ENCODE data around the gene ARMH1. TPM values are rescaled to one million over a fixed set of nuclear protein-coding genes. Genes with fewer than 3 reads are reported as not detected.
"Not testable (repeated sequence)": the region's sequence is repeated elsewhere in the genome, so short reads cannot be mapped to it uniquely, and the experiment has no call there.

ARMH1 gene
- total RNA-seq, 2 donors from 2014 or later, result 1.1 to 2.3 TPM

DNA sequence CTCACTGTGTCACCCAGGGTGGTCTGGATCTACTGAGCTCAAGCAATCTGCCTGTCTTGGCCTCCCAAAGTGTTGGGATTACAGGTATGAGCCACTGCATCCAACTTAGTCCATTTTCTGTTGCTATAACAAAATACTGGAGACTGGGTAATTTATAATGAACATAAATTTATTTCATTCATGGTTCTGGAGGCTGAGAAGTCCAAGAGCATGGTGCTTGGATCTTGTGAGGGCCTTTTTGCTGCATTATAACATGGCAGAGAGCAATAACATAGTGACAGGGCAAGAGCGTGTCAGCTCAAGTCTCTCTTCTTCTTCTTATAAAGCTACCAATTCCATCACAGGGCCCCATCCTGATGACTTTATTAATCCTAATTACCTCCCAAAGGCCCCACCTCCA, 61.5 kb downstream of the ARMH1 start:
- ATAC-seq, result no peak
- intact Hi-C loops (cut with DNase I, micrococcal nuclease), result no loop called here
- DNase-seq, result no peak

DNA sequence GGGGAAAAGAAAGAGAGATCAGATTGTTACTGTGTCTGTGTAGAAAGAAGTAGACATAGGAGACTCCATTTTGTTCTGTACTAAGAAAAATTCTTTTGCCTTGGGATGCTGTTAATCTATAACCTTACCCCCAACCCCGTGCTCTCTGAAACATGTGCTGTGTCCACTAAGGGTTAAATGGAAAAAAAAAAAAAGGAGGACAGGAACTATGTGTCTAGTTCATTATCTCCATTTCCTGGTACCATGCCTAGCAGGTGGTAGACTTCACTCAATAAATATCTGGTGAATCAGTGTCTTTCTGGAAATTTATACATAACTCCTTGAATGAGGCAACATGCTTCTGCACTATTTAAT, 64.4 kb downstream of the ARMH1 start:
- ATAC-seq; DNase-seq; intact Hi-C loops (cut with DNase I, micrococcal nuclease): not testable (repeated sequence)

DNA sequence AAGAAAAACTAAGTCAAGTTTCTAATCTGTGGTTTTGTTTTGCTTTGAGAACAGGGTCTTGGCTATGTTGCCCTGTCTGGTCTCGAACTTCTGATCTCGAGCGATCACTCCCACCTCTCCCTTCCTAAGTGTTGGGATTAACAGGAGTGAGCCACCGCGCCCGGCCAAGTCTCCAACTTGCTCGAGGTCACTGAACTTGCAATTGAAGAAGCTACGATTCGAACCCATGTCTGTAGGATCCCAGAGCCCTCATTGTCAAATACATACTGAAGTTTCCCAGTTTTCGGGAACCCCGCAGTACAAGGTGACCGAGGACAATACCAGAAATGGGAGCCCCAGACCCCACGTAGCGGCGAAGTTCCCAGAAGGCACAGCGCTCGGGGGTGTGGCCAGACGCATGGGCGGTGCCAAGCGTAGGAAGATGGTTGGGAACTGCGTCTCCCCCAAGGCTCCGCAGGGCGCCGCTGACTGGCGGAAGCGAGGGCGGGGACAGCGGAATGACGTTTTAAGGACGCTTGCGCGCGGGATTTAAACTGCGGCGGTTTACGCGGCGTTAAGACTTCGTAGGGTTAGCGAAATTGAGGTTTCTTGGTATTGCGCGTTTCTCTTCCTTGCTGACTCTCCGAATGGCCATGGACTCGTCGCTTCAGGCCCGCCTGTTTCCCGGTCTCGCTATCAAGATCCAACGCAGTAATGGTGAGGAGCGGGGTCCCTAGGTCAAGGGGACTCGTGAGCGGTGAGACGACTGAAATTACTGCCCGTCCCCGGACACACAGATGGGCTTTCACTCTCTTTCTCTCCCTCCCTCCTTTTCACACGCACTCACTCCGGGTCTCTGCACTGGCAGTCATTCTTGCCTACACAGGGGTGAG, 65.0 kb downstream of the ARMH1 start, which contains the start of gene KIF2C:
Gene KIF2C, plus strand, starts transcription at position 531 of the 872 bp plus-strand sequence. Its CDS starts 96 bp downstream, at position 627.
- ATAC-seq (peak; percentile 100), DNase-seq (peak; percentile 97 to 99)
- intact Hi-C loops (cut with DNase I, micrococcal nuclease), result no loop called here

DNA sequence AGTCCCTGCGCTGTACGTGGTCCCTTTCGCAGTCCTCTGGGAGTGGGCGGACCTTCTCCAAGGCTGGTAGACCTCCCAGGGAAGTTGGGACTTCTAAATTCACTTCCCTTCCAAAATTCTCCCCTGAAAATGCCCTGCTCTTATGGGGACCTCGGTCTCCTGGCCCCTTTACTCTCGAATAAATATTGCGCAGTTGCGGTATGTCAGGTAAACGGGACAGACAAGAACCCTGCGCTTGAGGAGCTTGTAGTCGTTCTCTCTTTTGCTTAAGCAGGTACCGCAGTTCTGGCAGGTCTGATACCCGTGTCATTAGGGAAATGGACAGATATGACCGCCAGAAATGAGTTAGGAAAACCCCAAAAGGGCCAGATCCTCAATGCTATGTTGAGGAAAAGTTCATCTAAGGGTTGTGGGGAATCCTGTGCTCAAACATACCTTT, 65.7 kb downstream of the ARMH1 start:
- intact Hi-C loops (cut with DNase I, micrococcal nuclease), result no loop called here

DNA sequence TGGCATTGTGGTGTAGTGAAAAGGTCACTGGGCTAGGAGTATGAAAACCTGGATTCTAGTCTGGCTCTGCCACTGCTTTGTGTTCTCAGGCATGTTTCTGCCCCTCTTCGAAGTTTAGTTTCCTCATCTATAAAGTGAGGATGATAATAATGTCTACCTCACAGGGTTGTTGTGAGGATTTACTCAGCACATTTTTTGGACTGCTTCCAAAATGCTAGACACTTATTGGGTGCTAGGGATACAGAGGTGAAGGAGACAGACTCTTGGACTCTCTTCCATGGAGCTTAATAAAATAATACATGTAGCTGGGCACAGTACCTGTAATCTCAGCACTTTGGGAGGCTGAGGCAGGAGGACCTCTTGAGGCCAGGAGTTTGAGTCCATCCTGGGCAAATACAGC, 68.7 kb downstream of the ARMH1 start:
- intact Hi-C loops (cut with DNase I, micrococcal nuclease), result no loop called here
- ATAC-seq, result no peak
- DNase-seq, result no peak

More for the DNA sequence above, 65.7 kb downstream of the ARMH1 start:
- DNase-seq, result no peak
- peak; percentile 1 for ATAC-seq

DNA sequence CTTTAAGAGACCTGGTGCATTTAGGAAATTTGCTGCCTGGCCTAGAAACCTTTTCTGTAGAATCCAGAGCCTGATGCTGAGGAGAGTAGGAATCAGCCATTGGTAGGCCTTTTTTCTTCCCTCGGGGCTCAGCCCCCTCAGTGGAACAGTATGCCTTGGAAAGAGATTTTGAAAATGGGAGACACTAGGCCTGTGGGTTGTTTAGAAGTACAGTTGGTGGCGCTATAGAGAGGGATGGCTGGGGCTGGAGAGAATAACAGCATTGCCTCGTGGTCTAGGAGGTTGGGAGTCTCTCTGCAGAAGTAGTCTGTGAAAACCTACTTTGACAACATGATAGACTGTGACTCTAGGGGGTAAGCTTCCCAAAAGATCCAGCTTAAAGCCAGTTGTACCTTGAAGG, 73.4 kb downstream of the ARMH1 start:
- intact Hi-C loops (cut with DNase I, micrococcal nuclease), result no loop called here
- no peak for ATAC-seq
- DNase-seq, result no peak

DNA sequence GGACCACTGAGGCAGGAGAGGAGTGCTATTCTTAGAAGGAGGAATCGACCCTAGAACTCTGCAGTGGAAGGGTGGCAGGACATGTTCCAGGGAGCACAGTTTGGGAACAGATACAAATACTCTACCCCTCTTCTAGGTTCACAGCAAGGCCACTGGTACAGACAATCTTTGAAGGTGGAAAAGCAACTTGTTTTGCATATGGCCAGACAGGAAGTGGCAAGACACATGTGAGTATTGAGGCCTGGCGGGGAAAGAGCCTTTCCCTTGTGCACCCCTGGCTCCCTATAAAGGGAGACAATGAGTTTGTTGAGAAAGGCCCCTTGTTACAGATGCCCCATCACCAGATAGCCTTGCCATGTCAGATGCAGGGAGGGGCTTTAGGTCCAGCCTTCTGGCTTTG, 82.9 kb downstream of the ARMH1 start:
- ATAC-seq (no peak), DNase-seq (no peak)
- intact Hi-C loops (cut with DNase I, micrococcal nuclease), result no loop called here

DNA sequence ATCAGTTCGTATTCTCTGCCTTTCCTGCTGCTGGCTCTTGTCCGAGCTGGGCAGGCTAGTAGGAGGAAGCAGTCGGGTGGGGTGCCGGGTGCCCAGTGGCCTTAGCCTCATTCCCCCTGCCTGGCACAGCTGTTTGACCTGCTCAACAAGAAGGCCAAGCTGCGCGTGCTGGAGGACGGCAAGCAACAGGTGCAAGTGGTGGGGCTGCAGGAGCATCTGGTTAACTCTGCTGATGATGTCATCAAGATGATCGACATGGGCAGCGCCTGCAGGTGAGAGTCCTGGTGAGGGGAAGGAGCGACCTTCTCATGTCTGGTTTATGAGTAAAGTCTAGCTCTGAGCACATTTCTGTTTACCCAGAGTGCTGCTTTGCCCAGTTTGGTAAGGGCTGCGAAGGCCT, 84.6 kb downstream of the ARMH1 start:
- DNase-seq (no peak), ATAC-seq (no peak)
- intact Hi-C loops (cut with DNase I, micrococcal nuclease), result no loop called here

DNA sequence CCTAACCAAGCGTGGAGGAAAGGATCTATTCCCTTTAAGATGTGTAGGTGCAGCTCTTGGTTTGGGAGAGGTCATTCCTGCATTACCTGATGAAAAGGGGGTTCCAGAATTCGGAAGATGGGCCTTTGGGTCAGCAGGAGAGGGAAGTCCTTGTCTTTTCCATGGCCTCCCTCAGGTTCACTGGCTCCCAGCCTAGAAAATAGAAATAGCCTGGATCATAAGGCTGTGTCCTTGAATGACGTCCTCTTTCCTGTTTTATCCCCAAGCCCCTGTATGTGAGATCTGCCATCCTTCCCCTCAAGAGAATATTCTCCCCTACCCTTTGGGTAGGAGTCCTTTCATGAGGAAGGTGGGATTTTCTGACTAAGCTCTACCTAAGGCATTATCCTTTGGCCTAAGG, 86.4 kb downstream of the ARMH1 start:
- ATAC-seq, result no peak
- DNase-seq, result no peak
- intact Hi-C loops (cut with DNase I, micrococcal nuclease), result no loop called here

DNA sequence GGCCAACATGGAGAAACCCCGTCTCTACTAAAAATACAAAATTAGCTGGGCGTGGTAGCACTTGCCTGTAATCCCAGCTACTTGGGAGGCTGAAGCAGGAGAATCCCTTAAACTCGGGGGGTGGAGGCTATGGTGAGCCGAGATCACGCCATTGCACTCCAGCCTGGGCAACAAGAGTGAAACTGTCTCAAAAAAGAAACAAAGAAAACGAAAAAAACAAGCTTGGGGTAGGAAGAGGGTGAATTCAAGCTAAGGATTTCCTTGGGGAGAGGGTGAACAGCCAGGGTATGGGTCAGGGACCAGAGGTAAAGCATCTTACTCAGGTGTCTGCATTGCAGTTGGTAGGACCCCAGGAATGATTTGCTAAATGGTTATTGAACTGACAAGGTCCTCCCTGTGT, 91.9 kb downstream of the ARMH1 start:
- intact Hi-C loops (cut with DNase I, micrococcal nuclease); DNase-seq; ATAC-seq: not testable (repeated sequence)

Other genes with a start within 250 kb of the ARMH1 start
- 10 to 100 TPM; 31.3 to 35.7 TPM for gene TMEM53, start 233 bp upstream of the ARMH1 start, total RNA-seq
- gene RNU5D-1, start 56.5 kb downstream of the ARMH1 start, total RNA-seq, result not detected
- gene KIF2C, start 65.1 kb downstream of the ARMH1 start, total RNA-seq, result 1 to 10 TPM; 2.6 to 9.1 TPM
- gene RPS8, start 100.8 kb downstream of the ARMH1 start, total RNA-seq, result 1,000 to 10,000 TPM; 1,280 to 1,342 TPM
- 100 to 1,000 TPM; 113 to 120 TPM for gene BEST4, start 113.5 kb downstream of the ARMH1 start, total RNA-seq
- gene PLK3, start 125.7 kb downstream of the ARMH1 start, total RNA-seq, result 10 to 100 TPM in 1 of 2 donors, 1 to 10 TPM in 1; 8.1 to 10.4 TPM
- under 1 TPM; 0.40 to 0.47 TPM for gene DYNLT4, start 132.6 kb downstream of the ARMH1 start, total RNA-seq
- gene BTBD19, start 133.8 kb downstream of the ARMH1 start, total RNA-seq, result 1 to 10 TPM; 2.4 to 2.9 TPM
- under 1 TPM; 0.34 to 0.47 TPM for gene PTCH2, start 168.5 kb downstream of the ARMH1 start, total RNA-seq